MM.1S (cell line): ENCODE measurements around the gene OR4D2.
"Not testable (repeated sequence)": the region's sequence is repeated elsewhere in the genome, so short reads cannot be mapped to it uniquely, and the experiment has no call there.

Source experiments
- DNase-seq: peaks from one replicate; pipeline ENCODE4 v3.0.0-alpha.2; 2015
- H2AFZ ChIP-seq: fragments of 300-600 bp; sonication (generic); 2 replicates; pipeline ENCODE4 v1.6.0; 2016; ENCODE audit warnings: antibody characterized with exemption, low read length
- H3F3A ChIP-seq: fragments of 300-600 bp; sonication (generic); 2 replicates; pipeline ENCODE4 v1.6.1; 2016; ENCODE audit warnings: mild to moderate bottlenecking, antibody characterized with exemption, low read length, moderate library complexity, mixed read lengths; ENCODE audit not compliant: insufficient read depth
- H3K27ac ChIP-seq: fragments of 300-600 bp; sonication (generic); 2 replicates; pipeline ENCODE4 v1.5.1; 2016; ENCODE audit warnings: mild to moderate bottlenecking, low read length
- H3K27me3 ChIP-seq: fragments of 300-600 bp; sonication (generic); replicated peaks from 2 replicates; pipeline ENCODE4 v1.6.0; 2016; ENCODE audit warnings: low read length; ENCODE audit not compliant: insufficient read depth
- H3K36me3 ChIP-seq: fragments of 300-600 bp; sonication (generic); replicated peaks from 2 replicates; pipeline ENCODE4 v1.6.1; 2016; ENCODE audit warnings: mild to moderate bottlenecking, low read length, mixed read lengths; ENCODE audit not compliant: insufficient read depth
- H3K4me1 ChIP-seq: fragments of 300-600 bp; sonication (generic); 2 replicates; pipeline ENCODE4 v1.6.1; 2016; ENCODE audit warnings: low read length, mixed read lengths
- H3K4me2 ChIP-seq: fragments of 300-600 bp; sonication (generic); 2 replicates; pipeline ENCODE4 v1.6.0; 2016; ENCODE audit warnings: low read depth, low read length
- H3K4me3 ChIP-seq: fragments of 300-600 bp; sonication (generic); 2 replicates; pipeline ENCODE4 v1.5.1; 2016; ENCODE audit warnings: low read length, mixed read lengths
- H3K79me2 ChIP-seq: fragments of 300-600 bp; sonication (generic); 2 replicates; pipeline ENCODE4 v1.6.1; 2016; ENCODE audit warnings: mixed run types, low read length, mixed read lengths
- H3K9ac ChIP-seq: fragments of 300-600 bp; sonication (generic); 2 replicates; pipeline ENCODE4 v1.6.1; 2016; ENCODE audit warnings: low read length, mixed read lengths
- H3K9me2 ChIP-seq: fragments of 300-600 bp; sonication (generic); replicated peaks from 2 replicates; pipeline ENCODE4 v1.6.1; 2016; ENCODE audit warnings: mild to moderate bottlenecking, low read length, mixed read lengths; ENCODE audit not compliant: insufficient read depth
- H3K9me3 ChIP-seq: fragments of 300-600 bp; sonication (generic); replicated peaks from 2 replicates; pipeline ENCODE4 v1.6.1; 2016; ENCODE audit warnings: mild to moderate bottlenecking, low read length, mixed read lengths; ENCODE audit not compliant: insufficient read depth
- H4K20me1 ChIP-seq: fragments of 300-600 bp; sonication (generic); 2 replicates; pipeline ENCODE4 v1.6.1; 2016; ENCODE audit warnings: mild to moderate bottlenecking, low read length, moderate library complexity, mixed read lengths; ENCODE audit not compliant: insufficient read depth
- EZH2 ChIP-seq: fragments of 300-600 bp; sonication (generic); optimal IDR thresholded peaks from 2 replicates; pipeline ENCODE3; 2017; ENCODE audit warnings: low read depth, mild to moderate bottlenecking, antibody characterized with exemption, low read length, mixed read lengths
- EZH2phosphoT487 ChIP-seq: fragments of 300-600 bp; sonication (generic); IDR thresholded peaks from 2 replicates; pipeline ENCODE4 v1.6.1; 2018; ENCODE audit warnings: antibody characterized with exemption, low read length
- TF ChIP-seq, protein P1 (sequence below): fragments of 300-600 bp; sonication (generic); IDR thresholded peaks from 2 replicates; pipeline ENCODE4 v1.5.1; 2016; ENCODE audit warnings: antibody characterized with exemption, low read length, mixed read lengths

The OR4D2 gene

DNA sequence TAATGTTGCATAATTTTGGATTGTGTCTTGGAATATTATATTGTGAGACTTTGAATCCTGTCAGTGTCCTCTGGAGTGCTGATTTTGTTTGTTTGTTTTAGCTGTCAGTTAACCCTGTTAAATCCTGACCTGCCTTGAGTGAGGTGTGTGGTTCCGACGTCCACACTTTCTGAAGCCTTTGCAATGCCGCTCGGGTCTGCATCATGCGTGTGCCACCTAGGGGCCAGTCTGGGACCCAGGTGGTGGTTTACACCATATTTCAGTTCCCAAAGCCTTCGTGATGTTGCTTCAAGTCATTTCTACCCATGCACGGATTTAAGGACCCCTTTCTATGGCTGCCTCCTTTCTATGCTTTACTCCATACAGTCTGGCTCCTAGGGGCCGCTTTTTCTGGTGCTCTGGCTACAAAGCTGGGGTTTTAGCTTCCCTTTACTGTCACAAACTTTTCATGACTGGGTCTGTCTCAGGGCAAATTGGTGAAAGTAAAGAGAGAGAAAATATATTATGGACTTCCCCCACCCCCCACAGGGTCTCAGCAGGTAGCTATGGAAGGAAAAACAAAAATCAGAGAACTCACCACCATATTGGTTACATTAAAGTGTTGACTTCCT, 30.0 kb upstream of the OR4D2 start:
- Histone ChIP-seq H3K4me3 (no peak overlapping the region), H2AFZ (no peak overlapping the region), H3F3A (no peaks in the 10 kb centered on the region), H3K27ac (no peak overlapping the region), H3K9me3 (no peaks in the 10 kb centered on the region), H4K20me1 (no peaks in the 10 kb centered on the region), H3K4me2 (no peak overlapping the region), H3K4me1 (no peaks in the 10 kb centered on the region), H3K36me3 (no peaks in the 10 kb centered on the region), H3K9me2 (no peaks in the 10 kb centered on the region), H3K9ac (no peak overlapping the region), H3K79me2 (no peaks in the 10 kb centered on the region), H3K27me3 (no peaks in the 10 kb centered on the region; the same call in 1 of the 2 replicates)
- no peak for DNase-seq
- TF ChIP-seq, protein P1, sequence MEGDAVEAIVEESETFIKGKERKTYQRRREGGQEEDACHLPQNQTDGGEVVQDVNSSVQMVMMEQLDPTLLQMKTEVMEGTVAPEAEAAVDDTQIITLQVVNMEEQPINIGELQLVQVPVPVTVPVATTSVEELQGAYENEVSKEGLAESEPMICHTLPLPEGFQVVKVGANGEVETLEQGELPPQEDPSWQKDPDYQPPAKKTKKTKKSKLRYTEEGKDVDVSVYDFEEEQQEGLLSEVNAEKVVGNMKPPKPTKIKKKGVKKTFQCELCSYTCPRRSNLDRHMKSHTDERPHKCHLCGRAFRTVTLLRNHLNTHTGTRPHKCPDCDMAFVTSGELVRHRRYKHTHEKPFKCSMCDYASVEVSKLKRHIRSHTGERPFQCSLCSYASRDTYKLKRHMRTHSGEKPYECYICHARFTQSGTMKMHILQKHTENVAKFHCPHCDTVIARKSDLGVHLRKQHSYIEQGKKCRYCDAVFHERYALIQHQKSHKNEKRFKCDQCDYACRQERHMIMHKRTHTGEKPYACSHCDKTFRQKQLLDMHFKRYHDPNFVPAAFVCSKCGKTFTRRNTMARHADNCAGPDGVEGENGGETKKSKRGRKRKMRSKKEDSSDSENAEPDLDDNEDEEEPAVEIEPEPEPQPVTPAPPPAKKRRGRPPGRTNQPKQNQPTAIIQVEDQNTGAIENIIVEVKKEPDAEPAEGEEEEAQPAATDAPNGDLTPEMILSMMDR, result peak; percentile 25; the same call in 1 of the 2 replicates
- TF ChIP-seq EZH2phosphoT487 (no peak), EZH2 (no peak)

DNA sequence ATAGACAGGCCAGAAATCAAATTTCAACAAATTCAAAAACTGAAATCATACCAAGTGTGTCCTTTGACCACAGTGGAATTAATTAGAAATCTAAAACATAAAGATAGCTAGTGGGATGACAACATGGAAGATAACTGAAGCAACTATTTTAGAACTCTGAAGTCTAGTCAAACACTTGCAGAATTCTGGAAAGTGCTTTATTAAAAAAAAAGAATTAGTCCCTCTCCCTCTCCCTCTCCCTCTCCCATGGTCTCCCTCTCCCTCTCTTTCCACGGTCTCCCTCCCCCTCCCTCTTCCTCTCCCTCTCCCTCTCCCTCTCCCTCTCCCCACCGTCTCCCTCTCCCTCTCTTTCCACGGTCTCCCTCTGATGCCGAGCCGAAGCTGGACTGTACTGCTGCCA, 25.3 kb upstream of the OR4D2 start:
- Histone ChIP-seq H4K20me1 (no peaks in the 10 kb centered on the region), H3K4me2 (no peak overlapping the region), H3K27me3 (no peaks in the 10 kb centered on the region; the same call in 1 of the 2 replicates), H3K4me3 (no peak overlapping the region), H3F3A (no peaks in the 10 kb centered on the region), H3K27ac (no peak overlapping the region), H3K36me3 (no peaks in the 10 kb centered on the region), H3K4me1 (no peaks in the 10 kb centered on the region), H2AFZ (no peak overlapping the region), H3K79me2 (no peaks in the 10 kb centered on the region), H3K9me2 (no peaks in the 10 kb centered on the region), H3K9ac (no peak overlapping the region), H3K9me3 (no peaks in the 10 kb centered on the region; the same call in 1 of the 2 replicates)
- no peak for DNase-seq
- TF ChIP-seq, protein P1, result no peak
- TF ChIP-seq EZH2phosphoT487 (no peak), EZH2 (no peak)

DNA sequence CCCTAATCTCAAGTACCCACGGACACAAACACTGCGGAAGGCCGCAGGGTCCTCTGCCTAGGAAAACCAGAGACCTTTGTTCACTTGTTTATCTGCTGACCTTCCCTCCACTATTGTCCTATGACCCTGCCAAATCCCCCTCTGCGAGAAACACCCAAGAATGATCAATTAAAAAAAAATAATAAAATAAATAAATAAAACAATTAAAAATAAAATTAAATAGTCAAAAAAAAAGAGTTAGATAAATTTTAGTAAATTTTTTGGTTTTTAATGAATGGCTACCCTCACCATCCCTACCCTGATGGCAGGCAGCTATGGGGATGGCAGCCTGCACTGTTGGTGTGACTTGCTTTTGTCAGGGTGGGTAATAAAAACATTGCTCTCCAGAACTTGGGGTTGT, 23.4 kb upstream of the OR4D2 start:
- not testable (repeated sequence) for H3K79me2 ChIP-seq, H3K9ac ChIP-seq, H3K9me3 ChIP-seq, H3F3A ChIP-seq, H3K36me3 ChIP-seq, H3K27me3 ChIP-seq, H2AFZ ChIP-seq, DNase-seq, H3K4me1 ChIP-seq, H3K27ac ChIP-seq, H3K9me2 ChIP-seq, H4K20me1 ChIP-seq, H3K4me3 ChIP-seq, H3K4me2 ChIP-seq

DNA sequence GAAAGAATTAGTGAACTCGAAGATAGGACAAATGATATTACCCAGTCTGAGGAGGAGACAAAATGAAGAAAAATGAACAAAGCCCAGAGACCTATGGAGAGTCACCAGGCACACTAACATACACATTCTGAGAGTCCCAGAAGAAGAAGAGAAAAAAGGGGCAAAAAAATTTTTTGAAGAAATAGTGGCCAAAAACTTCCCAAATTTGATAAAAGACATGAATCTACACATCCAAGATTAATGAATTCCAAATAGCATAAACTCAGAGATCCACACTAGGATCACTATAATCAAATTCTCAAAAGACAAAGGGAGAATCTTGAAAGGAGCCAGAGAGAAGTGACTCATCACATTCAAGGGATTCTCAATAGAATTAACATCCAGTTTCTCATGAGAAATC, 22.0 kb upstream of the OR4D2 start:
- H3K9me3 ChIP-seq, result no peaks in the 10 kb centered on the region; the same call in 1 of the 2 replicates
- H4K20me1 ChIP-seq, result no peaks in the 10 kb centered on the region
- H3K9me2 ChIP-seq, result no peaks in the 10 kb centered on the region
- no peak for DNase-seq
- H3K9ac ChIP-seq, result no peak overlapping the region
- H2AFZ ChIP-seq, result no peak overlapping the region
- no peaks in the 10 kb centered on the region; the same call in 1 of the 2 replicates for H3K27me3 ChIP-seq
- no peaks in the 10 kb centered on the region for H3K79me2 ChIP-seq
- H3K4me1 ChIP-seq, result no peaks in the 10 kb centered on the region
- H3K4me2 ChIP-seq, result no peak overlapping the region
- TF ChIP-seq EZH2 (no peak), EZH2phosphoT487 (no peak)
- TF ChIP-seq, protein P1, result no peak
- H3K27ac ChIP-seq, result no peak overlapping the region
- no peaks in the 10 kb centered on the region for H3K36me3 ChIP-seq
- no peak overlapping the region for H3K4me3 ChIP-seq
- H3F3A ChIP-seq, result no peaks in the 10 kb centered on the region
